ENCODE measurements around the gene DPP4. TPM values are rescaled to one million over a fixed set of nuclear protein-coding genes. Genes with fewer than 3 reads are reported as not detected.
"Not testable (repeated sequence)": the region's sequence is repeated elsewhere in the genome, so short reads cannot be mapped to it uniquely, and the experiment has no call there.

Gene DPP4
- polyA plus RNA-seq, 1 donor from 2014 or later, result 1.3 TPM

DNA sequence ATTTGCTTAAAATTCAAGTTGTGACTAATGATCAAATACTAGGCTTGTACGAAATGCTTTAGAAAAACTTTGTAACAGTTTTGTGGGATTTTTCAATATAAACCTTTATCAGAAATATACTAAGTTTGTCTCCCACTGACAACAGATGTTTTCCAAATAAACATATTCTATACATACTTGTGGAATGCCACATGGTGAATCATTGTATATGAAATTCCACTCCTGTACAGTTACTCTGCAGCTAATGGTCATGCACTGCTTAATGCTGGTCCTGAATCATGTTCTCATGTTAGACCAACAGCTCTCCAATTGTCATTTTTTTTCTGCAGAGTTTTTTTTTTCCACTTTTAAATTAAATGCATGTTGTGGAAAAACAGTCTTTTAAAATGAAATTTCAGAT is 90.1 kb downstream of the DPP4 start:
- Mint-ChIP-seq H3K4me3 (no peak overlapping the region), H3K36me3 (no peaks in the 10 kb centered on the region), H3K4me1 (no peaks in the 10 kb centered on the region), H3K27me3 (peaks cover 6% of the 10 kb centered on the region), H3K9me3 (no peaks in the 10 kb centered on the region), H3K27ac (no peak overlapping the region)

DNA sequence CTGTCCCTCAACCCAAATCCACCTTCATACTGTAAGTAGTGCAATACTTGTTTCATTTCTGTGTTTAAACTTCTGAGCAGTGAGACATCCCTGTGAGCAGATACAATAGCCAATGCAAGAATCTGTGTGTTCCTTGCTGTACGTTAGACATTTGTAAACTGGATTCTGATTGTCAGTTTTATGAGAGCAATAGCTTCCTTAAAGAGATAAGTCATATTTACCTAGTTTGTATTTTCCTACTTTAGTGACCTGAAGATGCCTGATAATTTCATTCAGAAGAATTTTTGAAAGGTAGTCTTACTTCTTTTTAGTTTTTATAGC is 90.7 kb downstream of the DPP4 start:
- H3K9me3 Mint-ChIP-seq, result no peaks in the 10 kb centered on the region
- H3K36me3 Mint-ChIP-seq, result no peaks in the 10 kb centered on the region
- peak overlapping the region in 1 of 3 donors; percentile 24 for H3K27ac Mint-ChIP-seq
- no peak overlapping the region for H3K4me3 Mint-ChIP-seq
- H3K27me3 Mint-ChIP-seq, result peaks cover 6% of the 10 kb centered on the region
- H3K4me1 Mint-ChIP-seq, result no peaks in the 10 kb centered on the region

DNA sequence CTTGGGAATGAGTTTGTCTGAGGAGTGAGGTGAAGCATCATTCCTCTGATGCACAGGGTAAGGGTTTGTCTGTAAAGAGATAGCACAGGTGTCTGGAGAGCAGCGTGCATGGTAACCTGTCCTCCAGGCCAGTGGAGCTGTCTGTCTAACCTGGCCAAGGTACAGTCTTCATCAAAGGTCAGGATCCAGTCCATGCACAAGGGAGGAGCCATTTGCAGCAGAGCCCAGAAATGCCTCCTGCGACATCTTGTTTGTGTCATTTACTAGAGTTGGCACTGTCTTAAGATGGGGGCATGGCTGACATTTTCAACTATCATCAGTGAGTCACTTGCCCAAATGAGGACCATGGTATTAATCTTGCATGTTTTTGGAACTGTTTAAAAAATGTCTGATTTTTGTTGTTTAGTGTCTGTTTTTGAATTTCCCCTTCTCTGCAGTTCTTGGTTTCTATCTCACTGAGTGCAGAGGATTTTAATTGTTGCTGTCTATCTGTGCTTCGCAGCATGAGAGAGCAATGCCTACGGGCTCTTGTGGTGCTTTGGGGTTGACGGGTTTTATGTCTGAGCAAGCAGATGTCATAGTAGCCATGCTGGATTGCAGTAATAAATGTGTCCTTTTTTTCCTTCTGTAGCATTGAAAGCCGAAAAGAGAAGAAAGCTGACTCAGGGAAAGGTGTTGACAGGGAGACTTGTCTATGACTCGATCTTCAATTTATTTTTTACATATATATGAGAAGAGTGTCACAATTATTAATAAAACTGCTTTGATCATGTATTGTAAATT is 91.3 kb downstream of the DPP4 start:
- Mint-ChIP-seq H3K9me3 (no peaks in the 10 kb centered on the region), H3K27me3 (peaks cover 5% of the 10 kb centered on the region), H3K36me3 (no peaks in the 10 kb centered on the region), H3K4me1 (no peaks in the 10 kb centered on the region), H3K4me3 (no peak overlapping the region), H3K27ac (peak overlapping the region in 1 of 3 donors; percentile 24)

DNA sequence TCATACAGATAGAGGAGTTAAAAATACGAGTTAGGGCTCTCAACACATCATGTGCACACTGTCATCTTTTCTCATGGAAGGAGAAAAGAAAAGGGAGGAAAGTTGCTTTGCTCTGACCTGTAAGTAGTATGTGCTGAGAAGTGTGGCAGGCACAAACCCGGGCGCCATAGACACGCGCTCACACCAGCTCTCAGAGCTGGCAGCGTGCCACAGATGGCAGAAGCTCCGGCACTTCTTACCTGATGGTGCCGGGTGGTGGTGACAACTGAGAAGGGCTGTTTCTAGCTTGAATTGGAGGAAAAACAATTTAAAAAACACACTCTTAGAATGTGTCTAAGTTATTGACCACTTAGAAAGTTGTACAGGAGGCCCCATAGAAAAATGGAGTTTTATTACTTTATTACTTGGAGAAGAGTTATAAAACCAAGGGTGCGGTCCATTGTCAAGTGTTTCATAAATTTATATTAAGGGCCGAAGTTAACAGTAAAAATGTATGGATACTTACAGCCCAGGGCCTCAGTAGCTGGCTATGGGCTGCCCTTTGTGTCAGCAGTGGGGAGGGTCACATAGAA is 92.2 kb downstream of the DPP4 start:
- Mint-ChIP-seq H3K36me3 (no peaks in the 10 kb centered on the region), H3K27me3 (peaks cover 6% of the 10 kb centered on the region), H3K4me1 (no peaks in the 10 kb centered on the region), H3K9me3 (no peaks in the 10 kb centered on the region), H3K4me3 (no peak overlapping the region), H3K27ac (no peak overlapping the region)

DNA sequence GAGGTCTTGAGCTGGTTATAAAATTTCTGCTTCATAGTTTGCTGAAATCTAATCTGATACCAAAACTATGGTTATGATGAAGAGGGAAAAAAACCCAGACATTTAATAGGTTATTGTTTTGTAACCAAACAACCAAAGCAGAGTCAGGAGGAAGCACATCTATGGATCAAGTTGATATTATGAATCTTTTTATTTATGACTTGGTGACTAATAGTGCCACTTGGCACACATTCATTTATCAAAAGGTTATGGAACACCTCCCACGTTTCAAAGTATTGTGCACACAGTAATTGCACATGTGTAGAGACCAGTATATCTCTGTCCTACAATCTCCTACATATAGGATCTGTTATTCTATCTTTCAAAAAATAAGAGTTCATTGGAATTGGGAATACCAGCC is 93.0 kb downstream of the DPP4 start:
- Mint-ChIP-seq H3K27me3 (peaks cover 6% of the 10 kb centered on the region), H3K4me1 (no peaks in the 10 kb centered on the region), H3K36me3 (no peaks in the 10 kb centered on the region), H3K4me3 (no peak overlapping the region), H3K9me3 (no peaks in the 10 kb centered on the region), H3K27ac (no peak overlapping the region)

DNA sequence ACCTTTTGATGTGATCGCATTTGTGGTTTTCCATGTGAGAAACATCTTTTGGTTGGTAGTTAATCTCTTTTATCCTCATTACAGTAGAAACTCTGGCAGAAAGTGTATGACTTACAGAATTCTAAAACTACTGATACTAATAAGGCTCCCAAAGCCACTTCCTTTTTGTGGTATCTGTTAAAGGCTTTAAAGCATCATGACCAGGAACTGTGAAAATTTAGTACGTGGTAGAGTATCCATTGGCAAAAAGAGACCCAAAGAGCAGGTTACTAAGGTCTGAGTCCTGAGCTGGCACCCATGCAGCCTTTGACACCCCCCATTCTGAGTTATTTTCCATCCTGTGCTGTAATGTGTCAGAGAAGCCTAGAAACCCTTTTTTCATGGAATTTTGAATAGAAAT is 94.5 kb downstream of the DPP4 start:
- no peak overlapping the region for H3K27ac Mint-ChIP-seq

DNA sequence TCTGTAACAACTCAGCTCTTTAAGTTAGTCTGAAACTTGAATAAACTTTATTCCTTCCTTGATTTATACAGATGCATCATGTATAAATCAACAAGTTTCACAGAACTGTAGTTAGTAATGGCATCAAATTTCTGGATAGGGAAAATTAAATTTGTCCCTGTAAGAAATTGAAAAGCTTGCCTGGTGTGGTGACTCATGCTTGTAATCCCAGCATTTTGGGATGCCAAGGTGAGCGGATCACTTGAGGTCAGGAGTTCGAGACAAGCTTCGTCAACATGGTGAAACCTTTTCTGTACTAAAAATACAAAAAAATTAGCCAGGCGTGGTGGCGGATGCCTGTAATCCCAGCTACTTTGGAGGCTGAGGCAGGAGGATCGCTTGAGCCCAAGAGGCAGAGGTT is 96.1 kb downstream of the DPP4 start:
- not testable (repeated sequence) for H3K36me3 Mint-ChIP-seq, H3K27ac Mint-ChIP-seq, H3K4me1 Mint-ChIP-seq, H3K9me3 Mint-ChIP-seq, H3K4me3 Mint-ChIP-seq, H3K27me3 Mint-ChIP-seq

More for the DNA sequence above, 94.5 kb downstream of the DPP4 start:
- H3K9me3 Mint-ChIP-seq, result no peaks in the 10 kb centered on the region
- H3K4me3 Mint-ChIP-seq, result no peak overlapping the region
- H3K4me1 Mint-ChIP-seq, result no peaks in the 10 kb centered on the region
- H3K27me3 Mint-ChIP-seq, result peaks cover 6% of the 10 kb centered on the region
- no peaks in the 10 kb centered on the region for H3K36me3 Mint-ChIP-seq

DNA sequence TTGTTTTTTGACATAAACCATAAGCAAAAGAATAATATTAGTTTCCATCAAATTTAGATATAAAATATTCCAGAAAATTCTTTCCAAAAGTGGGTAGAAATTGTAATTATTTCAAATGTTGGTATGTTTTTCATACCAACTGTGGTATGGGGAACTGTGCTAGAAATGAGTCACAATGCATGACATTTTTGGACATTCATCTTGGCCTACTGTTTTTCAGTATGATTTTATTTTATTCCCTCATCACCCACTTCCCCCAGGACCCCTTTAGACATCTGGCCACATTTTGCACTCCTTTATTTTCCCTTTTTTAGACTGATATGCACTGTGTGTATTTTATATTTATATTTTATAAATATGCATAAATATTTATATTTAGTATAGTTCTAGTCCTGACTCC is 97.1 kb downstream of the DPP4 start:
- no peaks in the 10 kb centered on the region for H3K9me3 Mint-ChIP-seq
- no peak overlapping the region for H3K4me3 Mint-ChIP-seq
- H3K27ac Mint-ChIP-seq, result no peak overlapping the region

DNA sequence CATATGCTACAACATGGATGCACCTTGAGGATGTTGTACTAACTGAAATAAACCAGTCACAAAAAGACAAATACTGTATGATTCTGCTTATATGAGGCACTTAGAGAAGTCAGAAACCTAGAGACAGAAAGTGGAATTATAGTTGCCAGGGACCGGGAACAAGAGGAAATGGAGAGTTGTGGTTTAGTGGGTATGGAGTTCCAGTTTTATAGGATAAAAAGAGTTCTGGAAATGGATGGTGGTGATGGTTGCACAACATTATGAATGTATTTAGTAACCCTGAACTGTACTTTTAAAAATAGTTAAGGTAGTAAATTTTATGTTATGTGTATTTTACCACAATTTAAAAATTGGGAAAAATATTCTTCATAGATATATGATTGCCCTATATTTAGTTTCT is 97.7 kb downstream of the DPP4 start:
- Mint-ChIP-seq H3K27ac (no peak overlapping the region), H3K4me3 (no peak overlapping the region), H3K36me3 (no peaks in the 10 kb centered on the region)

More for the DNA sequence above, 97.1 kb downstream of the DPP4 start:
- no peaks in the 10 kb centered on the region for H3K4me1 Mint-ChIP-seq
- no peaks in the 10 kb centered on the region for H3K36me3 Mint-ChIP-seq
- peaks cover 5% of the 10 kb centered on the region for H3K27me3 Mint-ChIP-seq

DNA sequence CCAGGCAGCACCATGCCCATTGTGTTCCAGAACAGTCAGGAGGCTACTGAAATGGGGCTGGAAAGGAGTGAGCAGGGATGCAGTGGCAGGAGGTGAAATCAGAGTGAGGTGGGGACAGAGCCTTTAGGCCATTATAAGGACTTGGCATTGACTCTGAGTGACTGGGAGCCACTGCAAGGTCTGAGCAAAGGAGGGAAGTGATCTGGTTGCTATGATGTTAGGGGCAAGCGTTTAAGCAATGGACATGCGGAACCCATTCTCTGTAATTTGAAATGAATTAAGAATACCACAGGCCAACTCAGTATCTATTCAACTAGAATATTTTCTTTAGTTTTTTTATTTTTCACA is 98.2 kb downstream of the DPP4 start:
- H3K4me1 Mint-ChIP-seq, result no peaks in the 10 kb centered on the region
- peaks cover 5% of the 10 kb centered on the region for H3K27me3 Mint-ChIP-seq
- no peak overlapping the region for H3K4me3 Mint-ChIP-seq

More for the DNA sequence above, 97.7 kb downstream of the DPP4 start:
- Mint-ChIP-seq H3K27me3 (peaks cover 5% of the 10 kb centered on the region), H3K4me1 (no peaks in the 10 kb centered on the region), H3K9me3 (no peaks in the 10 kb centered on the region)

DNA sequence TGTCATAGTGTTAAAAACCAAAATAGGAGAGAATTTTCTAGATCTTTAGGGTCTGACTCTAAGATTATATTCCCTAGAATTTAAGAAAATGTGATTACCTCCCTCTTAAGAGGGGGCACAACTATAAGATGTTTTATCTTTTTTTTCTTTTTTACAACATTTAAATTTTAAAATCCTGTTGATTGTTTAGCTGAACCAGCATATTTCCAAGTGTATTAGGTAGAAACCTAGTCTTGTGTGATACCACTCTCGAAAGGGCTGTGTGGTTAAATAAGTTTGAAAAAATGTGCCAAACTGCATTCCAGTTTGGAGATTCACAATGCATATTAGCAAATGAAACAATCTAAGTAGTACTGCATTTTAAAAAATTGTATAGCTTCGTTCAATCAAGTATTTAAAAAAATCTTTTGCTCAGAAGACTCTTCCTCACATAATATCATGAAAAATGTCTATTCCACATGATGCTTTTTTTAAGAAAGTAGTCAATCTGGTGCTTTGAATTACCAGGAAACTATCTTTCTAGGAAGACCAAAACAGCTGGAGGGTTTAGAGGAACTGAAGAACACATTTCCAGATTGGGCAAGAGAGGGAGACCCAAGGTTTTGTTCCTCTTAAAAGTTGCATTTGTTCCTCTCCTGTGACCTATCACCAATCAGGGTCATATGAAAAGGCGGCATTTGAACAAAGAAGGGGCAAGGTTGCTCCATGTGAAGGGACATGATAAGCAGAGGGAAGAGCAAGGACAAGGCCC is 98.8 kb downstream of the DPP4 start:
- no peak overlapping the region for H3K27ac Mint-ChIP-seq
- H3K36me3 Mint-ChIP-seq, result no peaks in the 10 kb centered on the region
- H3K9me3 Mint-ChIP-seq, result no peaks in the 10 kb centered on the region
- H3K4me1 Mint-ChIP-seq, result no peaks in the 10 kb centered on the region
- no peak overlapping the region for H3K4me3 Mint-ChIP-seq
- peaks cover 5% of the 10 kb centered on the region for H3K27me3 Mint-ChIP-seq

More for the DNA sequence above, 98.2 kb downstream of the DPP4 start:
- no peaks in the 10 kb centered on the region for H3K9me3 Mint-ChIP-seq
- H3K27ac Mint-ChIP-seq, result no peak overlapping the region
- H3K36me3 Mint-ChIP-seq, result no peaks in the 10 kb centered on the region

DNA sequence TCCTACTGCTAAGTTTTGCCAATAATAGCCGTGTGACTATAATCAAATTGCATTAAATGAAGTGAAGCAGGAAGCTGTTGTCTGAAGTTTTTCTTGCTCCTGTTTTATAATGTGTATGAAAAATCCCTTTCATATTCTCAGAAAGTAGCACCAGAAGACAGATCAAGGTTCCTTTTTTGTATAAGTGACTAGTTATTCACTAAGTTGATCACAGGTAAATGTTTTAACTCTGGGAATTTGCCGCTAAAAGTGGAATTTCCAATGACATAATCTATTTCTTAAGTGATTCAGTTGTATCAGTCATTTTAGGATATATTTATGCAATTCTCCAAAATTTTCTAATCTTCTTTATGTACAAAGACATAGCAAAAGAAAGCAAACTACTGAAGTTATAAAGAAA is 99.6 kb downstream of the DPP4 start:
- no peaks in the 10 kb centered on the region for H3K36me3 Mint-ChIP-seq
- H3K9me3 Mint-ChIP-seq, result no peaks in the 10 kb centered on the region
- H3K4me1 Mint-ChIP-seq, result peaks cover 0 to 1% (median 0%) of the 10 kb centered on the region in 3 donors
- peaks cover 4% of the 10 kb centered on the region for H3K27me3 Mint-ChIP-seq
- no peak overlapping the region for H3K4me3 Mint-ChIP-seq
- no peak overlapping the region for H3K27ac Mint-ChIP-seq

DNA sequence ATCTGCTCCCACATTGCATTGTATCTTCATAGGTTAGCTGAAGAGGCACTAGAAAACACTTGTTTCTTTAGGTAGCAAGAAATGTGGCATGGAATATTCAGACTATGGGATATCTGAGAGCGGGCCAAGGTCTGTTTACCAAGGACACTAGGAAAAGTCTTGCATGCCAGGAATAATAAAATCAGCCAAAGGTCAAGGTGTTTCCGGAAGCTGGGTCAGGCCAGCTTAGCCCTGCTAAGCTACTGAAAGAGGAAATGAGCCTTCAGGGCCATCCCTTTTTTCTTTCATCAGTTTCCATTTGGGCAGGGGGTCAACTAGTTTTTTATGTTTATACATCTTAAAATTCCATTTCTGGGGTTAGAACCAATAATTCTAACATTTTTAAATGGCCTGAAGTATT is 101.1 kb downstream of the DPP4 start:
- no peaks in the 10 kb centered on the region for H3K36me3 Mint-ChIP-seq

DNA sequence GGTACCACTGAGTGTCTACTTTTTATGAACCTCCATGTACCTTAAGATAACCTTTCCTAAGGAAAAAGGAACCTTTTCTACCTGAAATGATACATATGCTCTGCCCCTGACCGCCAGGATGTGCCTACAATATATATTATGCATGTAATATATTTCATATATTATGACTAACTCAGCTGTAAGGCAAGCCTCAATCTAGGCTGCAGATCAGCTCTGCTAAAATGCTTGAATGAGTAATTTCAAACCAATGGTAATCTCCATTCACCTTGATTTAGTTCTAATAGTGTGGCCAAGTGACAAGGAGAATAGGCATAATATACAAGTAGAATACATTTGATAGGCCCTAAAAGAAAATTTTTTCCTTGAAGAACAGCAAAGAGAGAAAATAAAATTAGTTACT is 101.8 kb downstream of the DPP4 start:
- no peaks in the 10 kb centered on the region for H3K9me3 Mint-ChIP-seq
- H3K27me3 Mint-ChIP-seq, result peaks cover 3% of the 10 kb centered on the region
- H3K36me3 Mint-ChIP-seq, result no peaks in the 10 kb centered on the region
- no peak overlapping the region for H3K27ac Mint-ChIP-seq
- H3K4me3 Mint-ChIP-seq, result no peak overlapping the region
- peaks cover 0 to 2% (median 0%) of the 10 kb centered on the region in 3 donors for H3K4me1 Mint-ChIP-seq

More for the DNA sequence above, 101.1 kb downstream of the DPP4 start:
- no peak overlapping the region for H3K4me3 Mint-ChIP-seq
- H3K27me3 Mint-ChIP-seq, result peaks cover 4% of the 10 kb centered on the region
- H3K4me1 Mint-ChIP-seq, result peaks cover 0 to 2% (median 0%) of the 10 kb centered on the region in 3 donors
- H3K27ac Mint-ChIP-seq, result peak overlapping the region in 1 of 3 donors; percentile 41
- no peaks in the 10 kb centered on the region for H3K9me3 Mint-ChIP-seq

DNA sequence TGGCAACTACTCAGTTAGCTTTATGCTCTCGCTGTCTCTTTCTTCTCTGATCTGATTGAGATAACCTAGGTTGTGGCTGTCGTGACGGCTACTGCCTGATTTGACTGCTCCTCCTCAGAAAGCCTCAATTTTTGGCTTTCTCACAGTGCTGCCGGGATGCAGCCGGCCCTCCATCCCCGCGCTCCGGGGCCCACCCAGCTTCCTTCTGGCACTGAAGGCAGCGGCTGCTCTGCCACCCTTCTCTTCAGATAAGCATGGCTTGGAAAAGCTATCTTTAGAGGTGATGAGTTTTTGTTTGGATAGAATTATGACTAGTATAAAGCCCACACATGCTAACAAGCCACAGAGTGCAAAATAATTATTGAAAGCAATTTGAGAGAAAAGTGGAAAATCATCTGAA is 102.5 kb downstream of the DPP4 start:
- H3K36me3 Mint-ChIP-seq, result no peaks in the 10 kb centered on the region
- H3K4me1 Mint-ChIP-seq, result peaks cover 0 to 2% (median 0%) of the 10 kb centered on the region in 3 donors
- H3K27ac Mint-ChIP-seq, result no peak overlapping the region
- H3K27me3 Mint-ChIP-seq, result peaks cover 2% of the 10 kb centered on the region
- no peak overlapping the region for H3K4me3 Mint-ChIP-seq
- H3K9me3 Mint-ChIP-seq, result no peaks in the 10 kb centered on the region

DNA sequence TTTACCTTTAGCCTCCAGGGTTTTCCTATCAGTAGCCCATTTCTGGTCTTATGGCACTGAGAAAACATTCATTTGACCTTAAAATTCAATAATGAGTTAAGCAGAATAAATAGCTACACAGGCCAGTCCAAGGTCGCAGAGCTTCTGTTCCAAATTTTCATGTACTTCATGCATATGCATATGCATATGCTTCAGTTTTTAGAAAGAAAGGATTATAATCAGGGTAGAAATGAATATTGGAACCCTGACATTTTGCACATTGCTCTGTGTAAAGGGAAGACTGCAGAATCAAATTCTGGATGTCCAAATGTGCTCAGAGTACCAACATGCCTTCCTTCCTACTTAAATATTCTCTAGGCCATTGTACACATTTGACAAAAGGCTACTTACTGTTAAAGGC is 104.9 kb downstream of the DPP4 start:
- Mint-ChIP-seq H3K9me3 (no peaks in the 10 kb centered on the region), H3K27ac (no peak overlapping the region), H3K36me3 (no peaks in the 10 kb centered on the region), H3K4me3 (no peak overlapping the region), H3K27me3 (peaks cover 2% of the 10 kb centered on the region), H3K4me1 (peaks cover 0 to 2% (median 0%) of the 10 kb centered on the region in 3 donors)
